Spleen (tissue), 7 donors: Measurements from ENCODE around the gene TNN.

ENCODE experiments used
- CTCF ChIP-seq, 11 experiments: fragments of 200-600 bp in 7 of 11; fragments of 450-650 bp in 4 of 11; sonication (generic) in 4 of 11; IDR thresholded peaks in 8 of 11; conservative IDR thresholded peaks in 3 of 11; 1 replicate in 7 of 11; 2 replicates in 4 of 11; pipeline versions ENCODE4 v1.4.0 to v1.8.0; 2016 to 2021; ENCODE audit warnings: antibody characterized with exemption in 11 of 11, inconsistent platforms in 4 of 11, mild to moderate bottlenecking in 1 of 11
- POLR2A ChIP-seq, 3 donors: fragments of 450-650 bp; IDR thresholded peaks; one replicate each; pipeline ENCODE4 v1.5.1; 2017; ENCODE audit warnings: antibody characterized with exemption in 3 of 3, mild to moderate bottlenecking in 1 of 3
- donor health status: DM: no; HTN: no; CAD: no; lungs with moderate emphysema.
- donor health status: DM: no; HTN: no; CAD: no.
- donor health status: DM: no; HTN: no; CAD: no.

DNA sequence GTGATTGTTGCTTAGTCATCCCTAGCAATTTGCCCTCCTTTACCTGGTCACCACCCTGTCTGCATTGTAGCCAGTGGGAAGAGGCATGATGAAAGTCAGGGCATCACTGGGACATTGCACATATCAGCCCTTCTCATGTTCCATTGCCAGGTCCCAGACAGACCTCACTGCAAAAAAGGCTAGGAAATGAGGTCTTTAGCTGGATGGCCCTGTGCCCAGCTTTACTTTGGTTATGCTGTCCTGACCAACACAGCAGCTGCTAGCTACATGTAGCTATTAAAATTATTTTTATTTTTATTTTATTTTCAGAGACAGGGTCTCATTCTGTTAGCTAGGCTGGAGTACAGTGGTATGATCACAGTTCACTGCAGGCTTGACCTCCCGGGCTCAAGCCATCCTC, 52.9 kb downstream of the TNN start:
- no peak for TF ChIP-seq CTCF (IDR thresholded peaks at IDR 0.05 in 8 of 11, conservative IDR thresholded peaks at IDR 0.05 in 3 of 11)
- no peak for TF ChIP-seq POLR2A (IDR thresholded peaks at IDR 0.05)
